ENCODE measurements around the gene SLC39A6.
"Not testable (repeated sequence)": the region's sequence is repeated elsewhere in the genome, so short reads cannot be mapped to it uniquely, and the experiment has no call there.

The SLC39A6 gene

GRCh38 chr18:36129300-36130038 lies at the start of gene SLC39A6, which contains the start of gene ELP2:
Gene SLC39A6, minus strand, starts transcription at chr18:36129340. Its CDS starts 2,333 bp downstream, at chr18:36127007.
Gene ELP2, plus strand, starts transcription at chr18:36129899. Its CDS starts 35 bp downstream, at chr18:36129934.
- DNase-seq = peak; percentile 92

- no peak for DNase-seq
Observed at GRCh38 chr18:36177913-36178312, 48.8 kb upstream of the SLC39A6 start.

- DNase-seq = no peak
Observed at GRCh38 chr18:36176711-36177110, 47.6 kb upstream of the SLC39A6 start.

- no peak for DNase-seq
Observed at GRCh38 chr18:36176177-36176584, 47.0 kb upstream of the SLC39A6 start.

- no peak for DNase-seq
Observed at GRCh38 chr18:36175481-36175880, 46.3 kb upstream of the SLC39A6 start.

GRCh38 chr18:36169938-36170337 lies 40.8 kb upstream of the SLC39A6 start:
- no peak for DNase-seq

- DNase-seq = not testable (repeated sequence)
Observed at GRCh38 chr18:36168296-36168695, 39.2 kb upstream of the SLC39A6 start.

GRCh38 chr18:36167692-36168218 lies 38.6 kb upstream of the SLC39A6 start:
- DNase-seq = no peak

GRCh38 chr18:36162981-36163380 lies 33.8 kb upstream of the SLC39A6 start:
- no peak for DNase-seq

- no peak for DNase-seq
Observed at GRCh38 chr18:36160959-36161371, 31.8 kb upstream of the SLC39A6 start.

GRCh38 chr18:36158266-36158867 lies 29.2 kb upstream of the SLC39A6 start:
- DNase-seq = peak; percentile 91

- DNase-seq = peak; percentile 13
Observed at GRCh38 chr18:36157441-36157840, 28.3 kb upstream of the SLC39A6 start.

GRCh38 chr18:36155851-36156757 lies 27.0 kb upstream of the SLC39A6 start:
- DNase-seq = peak; percentile 60

GRCh38 chr18:36153771-36154170 lies 24.6 kb upstream of the SLC39A6 start:
- DNase-seq = no peak

GRCh38 chr18:36153203-36153602 lies 24.1 kb upstream of the SLC39A6 start:
- DNase-seq = peak; percentile 96

GRCh38 chr18:36152781-36153180 lies 23.6 kb upstream of the SLC39A6 start:
- DNase-seq = no peak

- DNase-seq = no peak
Observed at GRCh38 chr18:36149514-36150289, 20.6 kb upstream of the SLC39A6 start.

GRCh38 chr18:36143391-36143790 lies 14.3 kb upstream of the SLC39A6 start:
- no peak for DNase-seq

GRCh38 chr18:36142751-36143150 lies 13.6 kb upstream of the SLC39A6 start:
- no peak for DNase-seq

- no peak for DNase-seq
Observed at GRCh38 chr18:36141576-36141975, 12.4 kb upstream of the SLC39A6 start.

- DNase-seq = no peak
Observed at GRCh38 chr18:36139245-36139644, 10.1 kb upstream of the SLC39A6 start.

- no peak for DNase-seq
Observed at GRCh38 chr18:36135264-36135663, 6.1 kb upstream of the SLC39A6 start.

Data from HCEC 1CT (cell line).